ENCODE measurements around the gene RNASET2. TPM values are rescaled to one million over a fixed set of nuclear protein-coding genes. Genes with fewer than 3 reads are reported as not detected.
A peak's percentile ranks its signal among the peaks of the same experiment; 100 is the strongest.

The RNASET2 gene
- total RNA-seq, 1 donor from 2014 or later = 28.9 TPM

- H3K79me2 ChIP-seq (ENCODE audit: low read depth) = peaks cover 90% of the 10 kb centered on the region
- no peaks in the 10 kb centered on the region for H3K27me3 Mint-ChIP-seq (ENCODE audit: insufficient read depth, low read depth)
- H3K27ac Mint-ChIP-seq = no peak overlapping the region
Measured at GRCh38 chr6:166997768-166998255, 41.5 kb upstream of the RNASET2 start.

DNA sequence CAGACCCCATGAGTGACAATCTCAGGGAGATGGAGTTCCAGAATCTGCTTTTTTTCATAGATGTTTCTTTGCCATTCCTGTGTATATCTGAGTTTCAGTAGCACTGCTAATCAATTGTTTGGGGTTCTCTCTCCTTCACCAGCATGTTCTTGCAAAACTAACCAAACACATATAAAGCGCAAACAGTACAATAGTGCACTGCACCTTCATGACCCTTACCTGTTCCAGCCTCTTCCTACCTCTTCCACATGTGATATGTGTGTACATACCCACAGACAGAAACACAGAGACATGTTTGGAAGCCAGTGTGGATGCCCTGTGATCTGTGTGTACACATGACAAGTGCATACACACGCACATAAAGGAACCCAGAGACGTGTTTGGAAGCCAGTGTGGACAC lies 41.0 kb upstream of the RNASET2 start:
- peaks cover 23% of the 10 kb centered on the region for H3K9me3 Mint-ChIP-seq
- no peak overlapping the region for H2AFZ ChIP-seq (replicated peaks)
- H3K9me3 ChIP-seq (ENCODE audit: low read depth) = no peaks in the 10 kb centered on the region
- no peak overlapping the region for H3K9ac ChIP-seq
- H3K4me3 Mint-ChIP-seq = peak overlapping the region; percentile 86
- no peaks in the 10 kb centered on the region for H3K27me3 Mint-ChIP-seq (ENCODE audit: insufficient read depth, low read depth)
- H3K4me1 Mint-ChIP-seq = peaks cover 26% of the 10 kb centered on the region
- no peaks in the 10 kb centered on the region for H3K27me3 ChIP-seq
- no peak overlapping the region for H3K4me3 ChIP-seq
- peaks cover 88% of the 10 kb centered on the region for H3K79me2 ChIP-seq (ENCODE audit: low read depth)
- peaks cover 21% of the 10 kb centered on the region for H3K4me1 ChIP-seq
- H3F3A ChIP-seq (ENCODE audit: low read depth) = peaks cover 7% of the 10 kb centered on the region
- no peaks in the 10 kb centered on the region for H3K36me3 ChIP-seq
- peaks cover 52% of the 10 kb centered on the region for H3K36me3 Mint-ChIP-seq
- TF ChIP-seq CTCF (IDR thresholded peaks at IDR 0.05) (no peak), EZH2phosphoT487 (IDR thresholded peaks at IDR 0.05) (no peak), EZH2 (IDR thresholded peaks at IDR 0.05) (no peak)
- no peak for DNase-seq (ENCODE audit: low spot score)
- no peak overlapping the region for H3K27ac Mint-ChIP-seq
- H3K27ac ChIP-seq = no peak overlapping the region
- peaks cover 15% of the 10 kb centered on the region for H4K20me1 ChIP-seq (ENCODE audit: low read depth)
- H3K4me2 ChIP-seq = peak overlapping the region; percentile 99

More at GRCh38 chr6:166997768-166998255, 41.5 kb upstream of the RNASET2 start:
- H3K36me3 Mint-ChIP-seq = peaks cover 48% of the 10 kb centered on the region
- Histone ChIP-seq H3K4me2 (peak overlapping the region; percentile 99), H2AFZ (replicated peaks) (no peak overlapping the region), H3K36me3 (peaks cover 4% of the 10 kb centered on the region), H3K4me3 (peak overlapping the region; percentile 91), H3K4me1 (peaks cover 26% of the 10 kb centered on the region), H4K20me1 (ENCODE audit: low read depth) (peaks cover 20% of the 10 kb centered on the region), H3K27me3 (no peaks in the 10 kb centered on the region), H3F3A (ENCODE audit: low read depth) (peaks cover 7% of the 10 kb centered on the region), H3K9ac (peak overlapping the region; percentile 24), H3K9me3 (ENCODE audit: low read depth) (no peaks in the 10 kb centered on the region), H3K27ac (no peak overlapping the region)
- H3K4me1 Mint-ChIP-seq = peaks cover 26% of the 10 kb centered on the region
- TF ChIP-seq EZH2 (IDR thresholded peaks at IDR 0.05) = no peak
- peak; percentile 50 for TF ChIP-seq CTCF (IDR thresholded peaks at IDR 0.05)
- no peak for TF ChIP-seq EZH2phosphoT487 (IDR thresholded peaks at IDR 0.05)
- H3K4me3 Mint-ChIP-seq = peak overlapping the region; percentile 86
- peak; percentile 81 for DNase-seq (ENCODE audit: low spot score)
- H3K9me3 Mint-ChIP-seq = peaks cover 23% of the 10 kb centered on the region

DNA sequence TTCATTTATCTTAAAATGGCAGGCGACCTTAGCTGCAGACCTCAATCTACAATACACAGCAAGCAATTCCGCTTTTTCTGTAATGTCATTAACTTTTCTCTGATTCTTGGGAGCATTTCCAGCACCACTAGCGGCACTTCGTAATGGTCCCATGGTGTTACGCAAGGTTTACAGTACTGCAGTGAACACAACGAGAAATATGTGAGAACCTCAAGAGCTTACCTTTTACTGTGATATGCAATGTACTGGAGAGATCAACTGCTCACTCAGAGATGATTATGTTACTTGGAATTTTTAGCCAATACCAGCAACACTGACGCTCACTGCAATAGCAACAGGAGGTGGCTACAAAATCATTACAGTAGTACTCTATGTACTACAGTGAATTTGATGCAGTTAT lies 40.1 kb upstream of the RNASET2 start:
- Mint-ChIP-seq H3K27me3 (ENCODE audit: insufficient read depth, low read depth) (no peaks in the 10 kb centered on the region), H3K27ac (no peak overlapping the region), H3K36me3 (peaks cover 51% of the 10 kb centered on the region), H3K4me1 (peaks cover 22% of the 10 kb centered on the region), H3K9me3 (peaks cover 26% of the 10 kb centered on the region), H3K4me3 (no peak overlapping the region)
- TF ChIP-seq EZH2 (IDR thresholded peaks at IDR 0.05) (no peak), CTCF (IDR thresholded peaks at IDR 0.05) (no peak), EZH2phosphoT487 (IDR thresholded peaks at IDR 0.05) (no peak)
- Histone ChIP-seq H3F3A (ENCODE audit: low read depth) (peaks cover 7% of the 10 kb centered on the region), H2AFZ (replicated peaks) (no peak overlapping the region), H3K4me2 (no peak overlapping the region), H3K9me3 (ENCODE audit: low read depth) (no peaks in the 10 kb centered on the region), H3K4me3 (no peak overlapping the region), H3K36me3 (no peaks in the 10 kb centered on the region), H3K27ac (no peak overlapping the region), H3K9ac (no peak overlapping the region), H4K20me1 (ENCODE audit: low read depth) (peaks cover 15% of the 10 kb centered on the region), H3K27me3 (no peaks in the 10 kb centered on the region), H3K79me2 (ENCODE audit: low read depth) (peaks cover 79% of the 10 kb centered on the region), H3K4me1 (peaks cover 12% of the 10 kb centered on the region)
- no peak for DNase-seq (ENCODE audit: low spot score)

Data from neural progenitor cell (in vitro differentiated cells).